Endometrial microvascular endothelial cells (primary cell): ENCODE results near the gene LRRC70. TPM values are rescaled to one million over a fixed set of nuclear protein-coding genes. Genes with fewer than 3 reads are reported as not detected.

ENCODE experiments used
- in situ Hi-C: cut with HindIII; loops from 2 replicates; pipeline ENCODE4 v1.10.0; 2017; ENCODE audit warnings: low sequenced_read_pairs, low pct_unique_long_range_greater_than_20kb; ENCODE audit errors: inconsistent ontology term
- total RNA-seq: library from RNA; depleted of rRNA; stranded (reverse); fragments of >200 nt; gene quantifications from one replicate; pipeline ENCODE4 v1.2.3, GENCODE V29; 2015; ENCODE audit errors: inconsistent ontology term

The LRRC70 gene
- total RNA-seq, 1 donor from 2014 or later: 22.3 TPM

GRCh38 chr5:62569470-62569869 is 9.1 kb upstream of the LRRC70 start:
- in situ Hi-C loops: no loop called here

- in situ Hi-C loops: no loop called here
Measured at GRCh38 chr5:62572918-62573514, 5.6 kb upstream of the LRRC70 start.

DNA sequence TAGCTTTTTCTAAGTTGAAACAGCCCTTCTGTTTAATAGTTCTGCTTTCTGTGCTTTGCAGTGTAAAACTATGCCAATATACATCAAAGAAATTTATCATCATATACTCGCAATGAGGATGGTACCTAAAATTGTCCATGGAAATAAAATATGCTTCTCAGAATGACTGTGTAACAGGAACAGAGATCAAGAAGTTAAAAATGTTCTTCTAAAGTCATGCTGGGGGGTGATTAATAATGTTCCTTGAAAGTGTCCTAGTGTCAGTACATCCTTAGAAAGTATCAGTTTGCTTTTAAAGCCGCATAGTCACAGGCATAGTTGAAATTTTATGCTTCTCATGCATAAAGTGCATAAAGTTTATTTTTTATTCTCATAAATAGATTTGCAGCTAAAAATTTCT is 4.0 kb upstream of the LRRC70 start:
- in situ Hi-C loops: no loop called here

GRCh38 chr5:62575066-62575465 is 3.6 kb upstream of the LRRC70 start:
- in situ Hi-C loops: no loop called here

DNA sequence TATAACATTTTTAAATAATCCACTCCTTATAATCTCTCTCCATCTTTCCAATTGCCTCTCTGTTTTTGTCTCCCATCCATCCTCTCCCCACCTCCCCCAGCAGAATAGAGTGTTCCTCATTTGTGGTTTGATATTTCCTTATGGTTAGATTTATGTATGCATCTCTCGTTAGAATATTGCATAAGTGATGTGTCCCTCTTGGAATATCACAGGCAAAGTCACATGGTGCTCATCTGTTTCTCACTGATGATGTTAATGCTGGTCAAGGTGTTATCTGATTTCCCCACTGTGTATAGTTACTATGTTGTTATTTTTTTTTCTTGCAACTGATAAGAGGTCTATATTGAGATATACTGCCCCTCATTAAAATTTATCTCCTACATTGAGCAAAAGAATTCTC is 3.1 kb upstream of the LRRC70 start:
- in situ Hi-C loops: no loop called here

DNA sequence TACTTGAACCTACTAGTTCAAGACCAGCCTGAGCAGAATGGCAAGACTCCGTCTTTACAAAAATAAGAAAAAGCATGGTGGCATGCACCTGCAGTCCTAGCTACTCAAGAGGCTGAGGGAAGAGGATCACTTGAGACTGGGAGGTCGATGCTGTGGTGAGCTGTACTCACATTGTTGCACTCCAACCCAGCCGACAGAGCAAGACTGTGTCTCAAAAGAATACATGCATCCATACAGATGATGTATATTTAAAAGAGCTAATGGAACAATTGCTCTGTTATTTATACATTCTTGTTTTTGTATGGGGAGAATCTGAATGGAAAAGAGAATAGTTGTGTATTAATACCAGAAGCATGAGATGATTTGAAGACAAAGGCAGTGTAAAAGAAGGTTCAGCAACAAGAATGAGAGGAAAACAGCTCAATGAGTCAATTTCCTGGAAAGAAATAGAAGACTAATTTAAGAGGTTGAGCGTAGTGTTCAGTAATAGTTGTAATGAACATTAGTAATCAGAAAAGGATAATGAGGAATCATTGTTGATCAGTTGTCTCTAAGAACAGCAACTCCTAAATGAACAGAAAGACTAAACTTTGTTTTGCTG is 1.9 kb upstream of the LRRC70 start:
- in situ Hi-C loops: no loop called here

- in situ Hi-C loops: no loop called here
Measured at GRCh38 chr5:62577488-62577887, 1.1 kb upstream of the LRRC70 start.

GRCh38 chr5:62579761-62580160 is 1.1 kb downstream of the LRRC70 start:
- in situ Hi-C loops: no loop called here

GRCh38 chr5:62581836-62582597 is 3.4 kb downstream of the LRRC70 start:
- in situ Hi-C loops: no loop called here

DNA sequence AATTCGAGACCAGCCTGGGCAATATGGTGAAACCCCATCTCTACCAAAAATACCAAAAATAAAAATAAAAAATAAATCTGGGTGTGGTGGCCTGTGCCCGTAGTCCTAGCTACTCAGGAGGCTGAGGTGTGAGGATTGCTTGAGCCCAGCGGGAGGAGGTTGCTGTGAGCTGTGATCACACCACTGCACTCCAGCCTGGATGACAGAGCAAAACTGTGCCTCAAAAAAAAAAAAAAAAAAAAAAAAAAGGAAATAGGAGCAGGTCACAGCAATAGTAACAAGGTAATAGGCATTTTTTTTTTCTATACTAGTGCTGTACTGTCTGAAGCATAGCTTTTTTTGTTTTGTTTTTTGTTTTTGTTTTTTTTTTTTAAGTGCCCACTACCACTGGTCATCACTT is 5.8 kb downstream of the LRRC70 start:
- in situ Hi-C loops: no loop called here

DNA sequence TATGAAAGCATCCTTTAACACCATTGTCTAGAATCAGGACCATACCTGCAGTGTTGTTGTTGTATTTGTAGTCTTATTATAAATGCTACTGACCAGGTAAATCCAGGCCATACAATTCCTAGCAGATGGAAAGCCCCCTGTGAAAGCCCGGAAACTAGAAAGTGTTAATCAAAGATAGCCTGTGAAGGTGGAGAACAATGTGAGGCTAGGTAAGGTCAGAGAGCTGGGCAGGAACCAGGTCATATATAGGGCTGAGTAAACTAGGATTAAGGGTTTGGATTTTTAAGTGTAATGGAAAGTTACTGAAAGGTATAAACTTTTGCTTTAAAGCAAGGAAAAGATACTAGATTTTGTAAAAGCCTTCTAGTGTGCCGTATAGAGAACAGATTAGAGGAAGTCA is 6.7 kb downstream of the LRRC70 start:
- in situ Hi-C loops: no loop called here

- in situ Hi-C loops: no loop called here
Measured at GRCh38 chr5:62585751-62586150, 7.1 kb downstream of the LRRC70 start.

DNA sequence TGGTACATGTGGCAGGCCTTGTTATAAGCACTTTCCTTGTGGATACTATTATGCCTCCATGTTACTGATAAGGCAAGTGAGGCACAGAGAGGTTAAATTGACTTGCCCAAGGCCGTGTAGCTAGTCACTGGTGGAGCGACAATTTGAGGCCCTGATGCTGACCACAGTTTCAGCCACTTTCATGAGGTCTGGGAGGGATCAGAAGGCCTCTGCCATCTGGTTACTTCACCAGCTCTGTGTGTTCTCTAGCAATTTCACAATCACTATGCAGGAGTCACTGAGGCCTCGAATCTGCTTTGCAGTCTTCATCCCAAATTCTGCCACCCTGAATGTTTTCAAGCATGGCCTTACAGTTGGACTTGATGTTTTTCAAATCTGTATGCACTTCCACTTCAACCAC is 9.1 kb downstream of the LRRC70 start:
- in situ Hi-C loops: no loop called here

DNA sequence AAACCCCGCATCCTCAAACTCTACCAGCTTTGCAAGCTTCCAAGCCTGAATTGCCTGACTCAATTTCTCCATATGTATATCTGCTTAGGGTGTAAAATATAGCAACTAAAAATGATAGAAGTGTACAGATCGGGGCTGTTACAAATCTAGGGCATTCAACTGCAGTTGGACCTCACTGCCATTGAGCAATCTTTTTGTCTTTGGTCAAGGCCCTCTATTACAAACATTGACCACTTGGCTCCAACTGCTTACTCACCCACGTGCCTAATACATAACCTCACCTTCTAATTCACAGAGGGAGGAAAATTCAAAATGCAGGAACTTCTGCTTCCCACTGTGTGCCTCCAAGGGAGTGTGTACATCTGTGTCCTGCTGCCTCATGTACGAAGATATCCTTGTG is 10.0 kb downstream of the LRRC70 start:
- in situ Hi-C loops: no loop called here

DNA sequence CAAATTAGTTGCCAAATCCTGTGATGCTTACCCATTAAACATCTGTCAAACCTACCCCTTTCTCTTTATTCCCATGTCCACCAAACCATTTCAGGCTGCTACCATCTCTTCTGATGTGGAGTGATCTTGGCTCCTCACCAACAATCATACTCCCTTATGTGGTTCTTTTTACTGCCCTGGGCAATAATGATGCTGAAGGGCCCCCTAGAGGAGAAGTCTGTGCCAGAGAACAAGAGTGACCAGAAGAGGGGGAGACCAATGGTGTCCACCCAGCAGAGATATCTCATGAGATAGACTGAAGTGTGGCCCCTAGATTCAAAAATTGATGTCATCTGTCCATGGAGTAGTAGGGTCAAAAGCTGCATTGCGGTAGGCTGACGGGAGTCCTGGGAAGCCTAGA is 10.9 kb downstream of the LRRC70 start:
- in situ Hi-C loops: no loop called here

GRCh38 chr5:62590387-62590786 is 11.8 kb downstream of the LRRC70 start:
- in situ Hi-C loops: no loop called here

GRCh38 chr5:62592558-62592957 is 13.9 kb downstream of the LRRC70 start:
- in situ Hi-C loops: no loop called here

GRCh38 chr5:62593331-62593730 is 14.7 kb downstream of the LRRC70 start:
- in situ Hi-C loops: no loop called here

DNA sequence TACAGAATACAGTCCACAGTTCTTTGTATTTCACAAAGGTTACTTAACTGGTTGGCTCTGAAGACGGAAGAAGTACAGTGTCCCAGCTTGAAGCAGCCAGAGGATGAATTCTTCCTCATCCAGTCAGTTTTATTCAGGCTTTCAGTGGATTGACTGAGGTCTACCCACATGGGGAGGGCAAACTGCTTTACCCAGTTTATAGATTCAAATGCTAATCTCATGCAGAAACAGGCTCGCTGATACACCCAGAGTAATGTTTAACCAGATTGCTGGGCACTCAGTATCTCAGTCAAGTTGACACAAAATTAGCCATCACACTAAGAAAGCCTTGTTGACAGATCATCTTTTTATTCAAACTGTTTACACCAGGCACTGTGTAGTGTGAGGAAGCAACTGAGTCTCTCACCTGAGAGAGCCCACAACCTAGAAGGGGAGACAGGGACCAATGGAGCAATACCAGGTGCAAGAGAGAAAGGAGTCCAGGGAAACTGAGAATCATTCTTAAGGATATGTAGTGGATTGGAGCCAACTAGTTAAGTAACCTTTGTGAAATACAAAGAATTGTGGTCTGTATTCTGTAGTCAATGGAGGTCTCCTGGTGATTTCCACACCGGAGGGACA is 15.9 kb downstream of the LRRC70 start:
- in situ Hi-C loops: no loop called here

DNA sequence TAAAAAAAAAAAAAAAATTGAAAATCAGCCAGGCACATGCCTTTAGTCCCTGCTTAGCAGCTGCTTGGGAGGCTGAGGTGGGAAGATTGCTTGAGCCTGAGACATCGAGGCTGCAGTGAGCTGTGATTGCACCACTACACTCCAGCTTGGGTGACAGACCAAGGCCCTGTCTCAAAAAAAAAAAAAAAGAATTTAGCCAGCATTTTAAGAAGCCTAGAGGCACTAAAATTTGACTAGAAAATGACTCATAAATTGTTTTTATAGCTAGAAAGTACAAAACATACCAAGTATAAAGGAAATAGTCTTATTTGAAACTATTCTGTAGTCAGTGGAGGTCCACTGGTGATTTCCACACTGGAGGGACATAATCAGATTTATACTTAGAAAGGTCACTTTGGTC is 17.5 kb downstream of the LRRC70 start:
- in situ Hi-C loops: no loop called here
